Stimulated activated naive CD8-positive, alpha-beta T cell treated with anti-CD3 and anti-CD28 coated beads, Interleukin-15, amount 100 ng/mL, for 72 hours (primary cell): ENCODE results near the gene WDR41.

Source experiments
- ATAC-seq: fragments of 150-1000 bp; cut with Tn5 transposase; 2 replicates; pipeline ENCODE4 v1.10.0; 2021; ENCODE audit warnings: mild to moderate bottlenecking, moderate library complexity
- DNase-seq, 2 donors: peaks; one replicate each; pipeline ENCODE4 v3.0.0; 2021 to 2022
- H3K27ac Mint-ChIP-seq, 2 donors: one replicate each; pipeline ENCODE4 v1.8.0; 2022; ENCODE audit warnings: mild to moderate bottlenecking in 2 of 2, mixed read lengths in 2 of 2, moderate library complexity in 2 of 2
- H3K27me3 Mint-ChIP-seq: one replicate; pipeline ENCODE4 v1.8.0; 2022; ENCODE audit warnings: mixed read lengths
- H3K4me1 Mint-ChIP-seq: one replicate; pipeline ENCODE4 v1.8.0; 2022; ENCODE audit warnings: mild to moderate bottlenecking, mixed read lengths
- H3K4me3 Mint-ChIP-seq, 2 donors: one replicate each; pipeline ENCODE4 v1.8.0; 2022; ENCODE audit warnings: mild to moderate bottlenecking in 2 of 2, mixed read lengths in 2 of 2, moderate library complexity in 1 of 2
- H3K9me3 Mint-ChIP-seq, 2 donors: one replicate each; pipeline ENCODE4 v1.8.0; 2022; ENCODE audit warnings: mixed read lengths in 2 of 2

WDR41 gene

DNA sequence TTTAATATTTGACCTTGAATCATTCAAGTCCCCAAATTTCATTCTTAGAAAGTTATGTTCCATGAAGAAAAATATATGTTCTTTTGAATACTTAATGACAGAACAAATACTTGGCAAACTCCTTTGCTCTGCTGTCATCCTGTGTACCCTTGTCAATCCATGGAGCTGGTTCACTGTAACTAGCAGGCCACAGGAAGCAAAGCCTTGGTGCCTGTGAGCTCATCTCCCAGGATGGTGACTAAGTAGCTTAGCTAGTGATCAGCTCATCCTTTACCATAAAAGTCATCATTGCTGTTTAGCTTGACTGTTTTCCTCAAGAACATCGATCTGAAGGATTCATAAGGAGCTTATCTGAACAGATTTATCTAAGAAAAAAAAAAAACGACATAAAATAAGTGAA is 65.4 kb downstream of the WDR41 start:
- Mint-ChIP-seq H3K9me3 (no peaks in the 10 kb centered on the region), H3K4me1 (peaks cover 5% of the 10 kb centered on the region), H3K27me3 (no peaks in the 10 kb centered on the region), H3K27ac (no peak overlapping the region), H3K4me3 (no peak overlapping the region)
- DNase-seq (no peak), ATAC-seq (no peak)

DNA sequence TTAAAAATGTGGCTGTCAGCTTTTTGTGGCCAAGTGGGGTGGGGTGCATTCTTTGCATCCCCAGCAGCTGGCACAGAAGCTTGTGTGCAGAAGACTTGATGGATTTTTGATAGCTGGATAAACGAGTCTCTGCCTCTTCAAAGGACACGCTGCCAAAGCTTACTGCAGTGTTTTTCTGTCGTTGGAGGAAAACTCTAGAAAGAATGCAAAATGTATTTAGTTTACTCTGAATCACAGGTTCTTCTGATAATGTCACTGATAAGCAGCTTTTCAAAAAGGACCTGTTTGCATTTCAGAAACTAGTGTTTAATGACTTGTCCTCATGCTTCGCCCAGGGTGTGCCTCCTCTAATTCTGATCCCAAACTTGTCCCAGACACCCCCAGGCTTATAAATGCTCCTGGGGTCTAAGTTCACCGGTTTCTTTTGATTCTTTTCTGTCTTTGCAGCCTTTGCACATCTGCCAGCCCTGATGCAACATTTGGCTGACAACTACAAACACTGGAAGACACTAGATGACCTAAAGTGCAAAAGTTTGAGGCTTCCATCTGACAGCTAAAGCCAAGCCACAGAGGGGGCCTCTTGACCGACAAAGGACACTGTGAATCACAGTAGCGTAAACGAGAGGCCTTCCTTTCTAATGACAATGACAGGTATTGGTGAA is 66.0 kb downstream of the WDR41 start:
- no peaks in the 10 kb centered on the region for H3K9me3 Mint-ChIP-seq
- H3K4me1 Mint-ChIP-seq = no peaks in the 10 kb centered on the region
- H3K27me3 Mint-ChIP-seq = no peaks in the 10 kb centered on the region
- DNase-seq (no peak), ATAC-seq (no peak)
- H3K27ac Mint-ChIP-seq = no peak overlapping the region
- no peak overlapping the region for H3K4me3 Mint-ChIP-seq

DNA sequence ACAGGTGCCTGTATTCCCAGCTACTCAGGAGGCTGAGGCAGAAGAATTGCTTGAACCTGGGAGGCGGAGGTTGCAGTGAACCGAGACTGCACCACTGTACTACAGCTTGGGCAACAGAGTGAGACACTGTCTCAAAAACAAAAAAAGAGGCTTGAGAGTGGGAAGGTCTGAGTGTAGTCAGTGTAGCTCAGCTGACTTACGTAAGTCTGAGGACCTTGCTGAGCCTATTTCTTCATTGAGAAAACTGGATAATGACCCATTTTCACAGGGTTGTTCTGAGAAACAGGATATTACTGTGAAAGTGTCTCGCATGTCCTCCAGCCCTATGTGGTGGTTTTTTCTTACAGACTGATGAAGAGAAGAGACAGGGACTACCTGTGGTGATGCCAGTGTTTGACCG is 66.7 kb downstream of the WDR41 start:
- Mint-ChIP-seq H3K9me3 (no peaks in the 10 kb centered on the region), H3K27ac (no peak overlapping the region), H3K4me3 (no peak overlapping the region), H3K27me3 (no peaks in the 10 kb centered on the region), H3K4me1 (no peaks in the 10 kb centered on the region)
- ATAC-seq (no peak), DNase-seq (no peak)

DNA sequence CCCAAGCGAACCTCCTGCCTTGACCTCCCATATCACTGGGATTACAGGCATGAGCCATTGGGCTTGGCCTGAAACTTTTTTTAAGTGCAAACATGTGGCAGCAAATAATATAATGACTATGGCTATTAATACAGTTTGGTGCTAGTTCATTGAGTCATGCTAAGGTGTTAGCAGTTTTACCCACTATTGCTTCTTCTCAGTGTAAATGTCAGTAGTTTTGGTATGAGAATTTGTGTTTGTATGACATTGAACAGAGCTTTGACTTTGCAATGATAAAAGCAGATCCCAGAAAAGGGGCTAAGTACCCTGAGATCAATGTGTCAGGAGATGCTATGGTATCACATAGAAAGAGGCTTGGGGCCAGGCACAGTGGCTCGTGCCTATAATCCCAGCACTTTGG is 67.2 kb downstream of the WDR41 start:
- no peaks in the 10 kb centered on the region for H3K4me1 Mint-ChIP-seq
- no peaks in the 10 kb centered on the region for H3K9me3 Mint-ChIP-seq
- DNase-seq = no peak
- peak overlapping the region in 1 of 2 donors; percentile 63 for H3K27ac Mint-ChIP-seq
- peak; percentile 33 for ATAC-seq
- H3K4me3 Mint-ChIP-seq = no peak overlapping the region
- H3K27me3 Mint-ChIP-seq = no peaks in the 10 kb centered on the region

DNA sequence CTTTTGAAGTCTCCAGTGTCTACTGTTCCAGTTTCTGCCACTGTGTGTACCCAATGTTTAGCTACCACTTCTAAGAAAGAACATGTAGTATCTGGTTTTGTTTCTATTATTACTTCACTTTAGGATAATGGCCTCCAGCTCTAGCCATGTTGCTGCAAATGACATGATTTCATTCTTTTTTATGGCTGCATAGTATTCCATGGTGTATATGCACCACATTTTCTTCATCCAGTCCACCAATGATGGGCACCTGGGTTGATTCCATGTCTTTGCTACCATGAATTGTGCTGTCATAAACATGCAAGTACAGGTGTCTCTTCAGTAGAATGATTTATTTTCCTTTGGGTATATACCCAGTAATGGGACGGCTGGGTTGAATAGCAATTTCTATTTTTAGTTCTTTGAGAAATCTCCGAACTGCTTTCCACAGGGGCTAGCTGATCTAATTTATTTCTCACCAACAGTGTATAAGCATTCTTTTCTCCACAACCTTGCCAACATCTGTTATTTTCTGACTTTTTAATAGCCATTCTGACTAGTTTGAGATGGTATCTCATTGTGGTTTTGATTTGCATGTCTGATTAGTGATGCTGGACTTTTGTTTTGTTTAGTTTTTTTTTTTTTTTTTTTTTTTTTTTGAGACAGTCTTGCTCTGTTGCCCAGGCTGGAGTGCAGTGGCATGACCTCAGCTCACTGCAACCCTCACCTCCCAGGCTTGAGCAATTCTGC is 68.9 kb downstream of the WDR41 start:
- DNase-seq (no peak), ATAC-seq (no peak)
- Mint-ChIP-seq H3K4me3 (no peak overlapping the region), H3K27ac (no peak overlapping the region), H3K27me3 (peaks cover 6% of the 10 kb centered on the region), H3K9me3 (no peaks in the 10 kb centered on the region), H3K4me1 (no peaks in the 10 kb centered on the region)

DNA sequence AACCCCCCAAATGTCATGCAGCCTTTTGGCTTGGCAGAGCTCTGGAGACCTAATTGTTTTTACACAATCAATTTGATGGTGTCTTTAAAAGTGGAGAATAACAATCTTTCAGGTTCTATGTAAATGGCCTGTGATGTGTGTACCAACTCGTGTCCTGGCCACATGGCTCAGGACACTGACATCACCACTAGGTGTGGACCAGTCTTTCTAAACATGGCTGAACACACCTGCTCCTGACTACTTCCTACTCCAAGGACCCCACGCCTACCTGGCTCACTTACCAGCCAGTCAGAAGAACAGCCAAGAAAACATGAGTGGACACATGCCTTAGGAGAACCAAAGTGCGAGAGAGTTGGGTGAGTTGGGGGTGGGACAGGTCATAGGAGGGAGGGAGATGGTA is 71.2 kb downstream of the WDR41 start:
- Mint-ChIP-seq H3K27ac (no peak overlapping the region), H3K4me3 (no peak overlapping the region), H3K4me1 (no peaks in the 10 kb centered on the region), H3K9me3 (no peaks in the 10 kb centered on the region), H3K27me3 (peaks cover 24% of the 10 kb centered on the region)
- ATAC-seq = no peak
- DNase-seq = no peak

DNA sequence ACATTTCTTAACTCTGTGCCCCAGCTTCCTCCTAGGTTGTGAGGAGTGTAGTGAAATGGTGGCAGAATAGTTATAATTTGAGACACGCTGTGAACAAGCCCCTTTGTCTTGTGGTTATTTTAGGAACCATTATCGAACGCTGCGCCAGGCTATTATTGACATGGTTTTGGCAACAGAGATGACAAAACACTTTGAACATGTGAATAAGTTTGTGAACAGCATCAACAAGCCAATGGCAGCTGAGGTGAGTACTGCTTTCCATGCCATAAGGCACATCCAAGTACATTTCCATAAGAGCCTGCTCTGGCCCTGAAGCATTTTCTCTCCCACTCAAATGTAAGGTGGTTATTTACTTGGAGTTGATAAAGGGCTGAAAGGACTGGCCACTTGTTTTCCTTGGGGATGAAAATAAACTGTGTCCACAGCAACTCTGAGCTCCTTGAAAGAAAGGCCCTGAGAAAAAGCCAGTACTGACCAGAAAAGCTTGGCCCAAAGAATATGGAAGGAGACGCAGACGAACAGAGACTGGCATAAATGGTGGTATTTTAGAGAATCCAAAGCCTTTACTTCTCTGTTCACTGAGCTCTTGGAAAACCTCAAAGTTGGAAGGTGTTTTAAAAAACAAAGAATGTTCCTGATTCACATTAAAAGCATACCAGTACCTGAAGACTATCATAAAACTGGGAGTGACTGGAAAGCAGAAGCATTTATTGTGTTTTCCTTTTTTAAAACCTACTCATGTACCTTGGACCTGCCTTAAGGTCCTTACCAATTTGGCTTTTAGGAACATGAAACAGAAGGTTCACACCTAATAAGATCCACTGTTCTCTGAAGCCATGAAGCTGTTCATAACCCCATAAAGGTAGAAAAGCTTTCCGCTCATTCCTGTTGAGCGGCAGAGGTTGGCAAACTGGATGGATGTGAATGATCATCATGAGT is 72.2 kb downstream of the WDR41 start:
- no peaks in the 10 kb centered on the region for H3K9me3 Mint-ChIP-seq
- DNase-seq (no peak), ATAC-seq (no peak)
- H3K4me3 Mint-ChIP-seq = no peak overlapping the region
- no peak overlapping the region for H3K27ac Mint-ChIP-seq
- no peaks in the 10 kb centered on the region for H3K4me1 Mint-ChIP-seq
- H3K27me3 Mint-ChIP-seq = peaks cover 24% of the 10 kb centered on the region

DNA sequence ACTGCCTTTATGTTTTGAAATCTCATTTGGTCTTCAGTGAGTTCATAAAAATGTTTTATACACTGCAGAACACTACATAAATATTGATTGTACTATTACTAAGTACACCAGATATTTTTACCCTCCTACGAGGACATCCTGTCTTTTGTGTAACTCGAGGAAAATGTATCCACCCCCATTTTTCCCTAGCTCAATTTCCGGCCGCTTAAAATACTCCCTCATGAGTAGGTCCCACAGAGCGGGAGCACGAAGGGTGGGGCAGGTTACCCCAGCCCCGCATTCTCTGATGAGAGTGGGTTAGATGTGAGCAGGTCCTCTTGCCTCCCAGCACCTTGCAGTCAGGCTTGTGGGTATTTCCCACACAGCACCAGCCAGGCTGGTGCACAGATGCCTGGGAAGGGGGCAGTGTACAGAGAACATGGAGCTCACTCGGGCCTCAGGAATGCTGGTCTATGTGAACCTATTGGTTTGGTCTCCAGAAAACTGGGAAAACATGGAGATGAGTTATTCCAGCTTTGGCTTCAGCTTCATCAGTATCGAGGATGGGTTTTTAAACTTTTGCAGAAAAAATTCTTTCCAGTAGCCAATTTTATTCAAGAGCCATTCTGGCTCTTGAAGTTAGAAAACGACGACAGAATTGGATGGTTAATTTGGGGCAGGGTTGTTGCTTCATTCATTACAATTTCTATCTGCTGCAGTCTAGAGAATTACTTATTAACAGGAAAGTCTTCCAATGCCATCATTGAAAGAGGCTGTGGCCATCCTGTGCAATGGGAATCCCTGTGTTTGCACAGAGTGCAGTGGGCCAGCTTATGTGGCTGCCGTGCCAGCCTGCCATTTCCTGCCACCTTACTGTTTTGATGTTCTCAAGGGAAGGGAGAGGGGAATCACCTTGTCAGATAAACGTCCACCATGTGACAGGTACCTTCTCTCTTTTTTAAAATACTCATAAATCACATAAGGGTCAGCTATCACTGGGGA is 73.2 kb downstream of the WDR41 start:
- Mint-ChIP-seq H3K9me3 (no peaks in the 10 kb centered on the region), H3K27me3 (peaks cover 32% of the 10 kb centered on the region), H3K27ac (peak overlapping the region in 1 of 2 donors; percentile 58), H3K4me3 (no peak overlapping the region), H3K4me1 (no peaks in the 10 kb centered on the region)
- no peak for ATAC-seq
- DNase-seq = no peak

DNA sequence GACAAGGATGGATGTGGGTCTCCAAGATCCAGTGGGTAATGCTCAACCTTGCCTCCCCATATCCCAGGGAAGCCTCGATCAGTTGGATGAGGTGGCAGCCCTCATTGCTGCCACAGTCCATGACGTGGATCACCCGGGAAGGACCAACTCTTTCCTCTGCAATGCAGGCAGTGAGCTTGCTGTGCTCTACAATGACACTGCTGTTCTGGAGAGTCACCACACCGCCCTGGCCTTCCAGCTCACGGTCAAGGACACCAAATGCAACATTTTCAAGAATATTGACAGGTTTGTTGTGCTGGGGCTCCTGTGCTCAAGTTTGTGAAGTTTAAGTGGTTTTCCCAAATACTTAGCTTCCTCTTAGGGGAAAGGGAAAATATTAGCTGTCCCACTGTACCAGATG is 74.0 kb downstream of the WDR41 start:
- ATAC-seq (no peak), DNase-seq (no peak)
- Mint-ChIP-seq H3K9me3 (no peaks in the 10 kb centered on the region), H3K27ac (peak overlapping the region in 1 of 2 donors; percentile 58), H3K4me3 (no peak overlapping the region), H3K27me3 (peaks cover 37% of the 10 kb centered on the region), H3K4me1 (no peaks in the 10 kb centered on the region)

DNA sequence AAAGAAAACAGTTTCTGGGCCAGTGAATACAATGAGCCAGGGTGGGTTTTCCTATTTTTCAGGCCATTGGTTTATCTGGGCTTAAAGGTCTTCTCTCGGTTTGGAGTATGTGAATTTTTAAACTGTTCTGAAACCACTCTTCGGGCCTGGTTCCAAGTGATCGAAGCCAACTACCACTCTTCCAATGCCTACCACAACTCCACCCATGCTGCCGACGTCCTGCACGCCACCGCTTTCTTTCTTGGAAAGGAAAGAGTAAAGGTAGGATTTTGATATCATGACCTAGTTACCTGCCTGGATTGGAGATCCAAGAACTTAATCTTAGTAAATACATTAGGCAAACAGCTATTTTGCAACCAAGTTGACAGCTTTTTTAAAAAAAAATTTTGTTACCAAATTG is 79.1 kb downstream of the WDR41 start:
- Mint-ChIP-seq H3K9me3 (no peaks in the 10 kb centered on the region), H3K27me3 (peaks cover 29% of the 10 kb centered on the region), H3K4me3 (no peak overlapping the region), H3K4me1 (no peaks in the 10 kb centered on the region), H3K27ac (no peak overlapping the region)
- DNase-seq (no peak), ATAC-seq (no peak)

DNA sequence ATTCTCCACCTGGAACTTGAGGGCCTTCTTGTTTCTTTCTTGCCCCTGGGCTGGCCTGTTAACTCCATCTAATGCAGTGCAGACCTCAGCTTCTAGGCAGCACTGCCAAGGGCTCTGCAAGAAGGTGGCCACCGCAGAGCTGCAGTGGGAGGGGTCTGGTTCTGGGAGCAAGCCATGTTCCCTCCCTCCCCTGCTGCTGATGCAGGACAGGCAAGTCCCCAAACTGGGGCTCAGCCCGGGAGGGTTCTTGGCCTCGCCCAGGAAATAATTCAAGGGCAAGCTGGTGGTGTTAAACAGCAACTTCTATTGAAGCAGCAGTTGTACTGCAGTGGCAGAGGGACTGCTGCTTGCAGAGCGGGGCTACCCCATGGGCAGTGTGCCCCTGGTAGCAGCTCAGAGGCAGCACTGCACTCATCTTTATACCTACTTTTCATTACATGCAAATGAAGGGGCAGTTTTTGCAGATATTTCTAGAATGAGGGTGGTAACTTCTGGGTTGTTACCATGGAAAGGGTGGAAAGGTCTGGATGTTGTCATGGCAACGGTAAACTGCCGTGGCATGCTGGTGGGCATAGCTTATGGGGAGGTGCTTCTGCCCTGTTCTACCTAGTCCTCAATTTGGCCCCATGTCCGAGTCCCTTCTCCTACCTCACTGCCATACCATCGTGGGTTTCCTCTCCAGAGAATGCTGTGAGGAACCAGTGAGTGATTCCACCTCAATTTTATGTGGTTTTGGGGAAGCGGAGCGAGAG is 82.1 kb downstream of the WDR41 start:
- Mint-ChIP-seq H3K27ac (no peak overlapping the region), H3K4me3 (no peak overlapping the region), H3K27me3 (peaks cover 23% of the 10 kb centered on the region), H3K9me3 (no peaks in the 10 kb centered on the region), H3K4me1 (no peaks in the 10 kb centered on the region)
- DNase-seq = no peak
- no peak for ATAC-seq

DNA sequence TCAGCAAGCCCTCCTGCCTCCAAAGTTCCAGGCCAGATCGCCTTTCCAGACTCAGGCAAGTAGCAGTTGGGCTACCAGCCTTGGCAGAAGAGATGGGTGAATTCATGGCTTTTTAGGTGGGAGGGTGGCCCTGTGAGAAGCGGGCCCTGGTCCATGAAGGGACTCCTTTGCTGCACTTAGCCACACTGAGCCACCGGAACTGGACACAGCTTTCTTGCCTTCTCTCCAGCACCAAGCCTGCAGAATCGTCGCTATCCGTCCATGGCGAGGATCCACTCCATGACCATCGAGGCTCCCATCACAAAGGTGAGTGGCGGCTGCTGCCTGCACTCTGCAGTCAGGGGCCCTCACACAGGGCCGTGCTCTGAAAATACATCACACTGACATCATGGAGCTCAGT is 85.0 kb downstream of the WDR41 start:
- ATAC-seq (no peak), DNase-seq (no peak)
- no peaks in the 10 kb centered on the region for H3K9me3 Mint-ChIP-seq
- no peak overlapping the region for H3K4me3 Mint-ChIP-seq
- H3K27me3 Mint-ChIP-seq = peaks cover 10% of the 10 kb centered on the region
- H3K4me1 Mint-ChIP-seq = no peaks in the 10 kb centered on the region
- H3K27ac Mint-ChIP-seq = no peak overlapping the region

DNA sequence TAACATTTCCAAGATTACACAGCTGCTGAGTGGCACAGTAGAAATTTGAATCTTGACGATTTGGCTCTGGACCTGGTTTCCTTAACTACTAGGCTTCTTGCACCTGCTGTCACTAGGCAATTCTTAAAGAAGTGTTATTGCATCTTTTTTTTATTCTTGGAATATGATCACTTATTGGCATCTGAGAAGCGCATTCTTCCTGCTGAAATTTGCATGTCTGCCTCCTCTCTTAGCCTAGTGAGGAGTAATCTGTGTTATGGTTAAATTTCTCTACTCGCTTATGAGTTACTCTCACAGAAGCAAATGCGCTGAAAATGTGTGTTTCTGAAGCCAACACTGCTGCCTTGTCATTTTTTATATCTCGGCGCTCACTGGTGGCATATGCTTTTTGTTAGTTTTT is 89.3 kb downstream of the WDR41 start:
- DNase-seq (no peak), ATAC-seq (no peak)
- Mint-ChIP-seq H3K4me1 (no peaks in the 10 kb centered on the region), H3K4me3 (no peak overlapping the region), H3K27me3 (peaks cover 25% of the 10 kb centered on the region), H3K27ac (no peak overlapping the region), H3K9me3 (no peaks in the 10 kb centered on the region)

DNA sequence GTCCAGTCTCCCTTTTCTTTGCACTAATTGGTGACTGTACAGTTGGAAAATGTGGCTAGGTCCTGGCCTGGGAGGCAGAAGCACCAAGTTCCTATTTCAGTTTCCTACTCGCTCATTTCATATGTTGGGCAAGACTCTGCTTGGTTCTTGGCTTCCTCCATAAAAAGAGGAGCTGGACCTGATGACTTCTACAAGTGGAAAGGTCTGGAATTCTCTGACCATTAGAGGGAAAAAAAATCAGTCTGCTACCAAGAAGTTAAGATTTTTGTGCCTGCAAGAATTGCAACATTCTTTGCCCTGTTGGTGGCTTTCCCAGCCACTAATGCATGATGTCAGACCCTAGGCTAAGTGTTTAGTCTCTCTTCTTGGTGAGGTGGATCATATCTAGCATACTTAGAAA is 91.5 kb downstream of the WDR41 start:
- DNase-seq (no peak), ATAC-seq (no peak)
- Mint-ChIP-seq H3K4me1 (peaks cover 9% of the 10 kb centered on the region), H3K4me3 (no peak overlapping the region), H3K27ac (no peak overlapping the region), H3K27me3 (peaks cover 22% of the 10 kb centered on the region), H3K9me3 (no peaks in the 10 kb centered on the region)
